HepG2 (cell line): ENCODE data around the gene ERMARD. TPM values are rescaled to one million over a fixed set of nuclear protein-coding genes. Genes with fewer than 3 reads are reported as not detected.

Experiments
- ATAC-seq: fragments of 200-7000 bp; cut with Tn5 transposase; 3 replicates; pipeline ENCODE4 v1.9.1; 2020; ENCODE audit warnings: mild to moderate bottlenecking, moderate library complexity
- BruUV-seq: library from RNA; stranded (reverse); fragments of 400-500 nt; replicated peaks from 2 replicates; lab custom pipeline; 2021; lab: Mats Ljungman, UMichigan
- CTCF ChIA-PET: fragments of 300-600 bp; formaldehyde crosslinking; extraction: SDS; loops from one replicate; lab custom pipeline; 2021; ENCODE audit warnings: low total read pairs, inconsistent platforms, low intra/inter-chr PET ratio; lab: Yijun Ruan, JAX
- POLR2A ChIA-PET: fragments of 350-600 bp; sonication (Branson Sonifier 250); formaldehyde crosslinking; loops from one replicate; lab custom pipeline; 2020; ENCODE audit warnings: antibody characterized with exemption, inconsistent platforms; lab: Yijun Ruan, JAX
- DNase-seq: peaks from one replicate; pipeline ENCODE4 v3.0.0-alpha.2; 2015; ENCODE audit warnings: low spot score
- FAIRE-seq: peaks from 3 replicates; lab custom pipeline; 2011; peaks lifted over from hg19 to GRCh38; lab: Jason Lieb, UNC
- H2AFZ ChIP-seq: one replicate; pipeline ENCODE4 v1.6.1; 2011; ENCODE audit warnings: low read length, inconsistent platforms
- H3K27ac ChIP-seq: fragments of 300-600 bp; 3 replicates; pipeline ENCODE4 v1.8.0; 2011; ENCODE audit warnings: mixed run types, mild to moderate bottlenecking, mixed read lengths, low read length, inconsistent platforms; ENCODE audit not compliant: insufficient read depth; ENCODE audit errors: extremely low read length
- H3K27me3 ChIP-seq, 2 experiments: fragments of 200-600 bp in 1 of 2; 2 replicates in 1 of 2; 3 replicates in 1 of 2; pipeline versions ENCODE4 v1.6.0 to v1.8.0; 2011; ENCODE audit warnings: low read length in 2 of 2, mild to moderate bottlenecking in 2 of 2, moderate library complexity in 2 of 2, inconsistent platforms in 1 of 2; ENCODE audit not compliant: insufficient read depth in 2 of 2, control insufficient read depth in 1 of 2
- H3K36me3 ChIP-seq, 2 experiments: fragments of 200-600 bp in 1 of 2; replicated peaks in 1 of 2; 2 replicates in 1 of 2; 3 replicates in 1 of 2; pipeline versions ENCODE4 v1.5.1 to v1.8.0; 2011; ENCODE audit warnings: low read length in 2 of 2, inconsistent platforms in 1 of 2; ENCODE audit not compliant: insufficient read depth in 2 of 2, control insufficient read depth in 1 of 2
- H3K4me1 ChIP-seq: 2 replicates; pipeline ENCODE4 v1.5.1; 2012; ENCODE audit warnings: low read length, inconsistent platforms; ENCODE audit not compliant: insufficient read depth
- H3K4me2 ChIP-seq: 2 replicates; pipeline ENCODE4 v1.6.0; 2011; ENCODE audit warnings: low read depth, low read length, inconsistent platforms
- H3K4me3 ChIP-seq, 3 experiments: fragments of 200-600 bp in 1 of 3; sonication (generic), shearing (Covaris generic) in 1 of 3; replicated peaks in 1 of 3; 2 replicates each; pipeline ENCODE4 v1.5.1; 2011 to 2016; ENCODE audit warnings: low read length in 3 of 3, inconsistent platforms in 2 of 3, low read depth in 2 of 3, mild to moderate bottlenecking in 2 of 3, control low read depth in 1 of 3, mixed read lengths in 1 of 3; ENCODE audit not compliant: insufficient read depth in 1 of 3
- H3K79me2 ChIP-seq: one replicate; pipeline ENCODE4 v1.6.1; 2011; ENCODE audit warnings: low read length, inconsistent platforms; ENCODE audit not compliant: insufficient read depth
- H3K9ac ChIP-seq: 2 replicates; pipeline ENCODE4 v1.6.0; 2011; ENCODE audit warnings: mild to moderate bottlenecking, low read depth, low read length, inconsistent platforms; ENCODE audit not compliant: insufficient read depth
- H3K9me3 ChIP-seq: 2 replicates; pipeline ENCODE4 v1.5.1; 2012; ENCODE audit warnings: mild to moderate bottlenecking, low read length
- H4K20me1 ChIP-seq: 2 replicates; pipeline ENCODE4 v1.6.0; 2011; ENCODE audit warnings: inconsistent platforms, mild to moderate bottlenecking, low read length, moderate library complexity; ENCODE audit not compliant: insufficient read depth
- ATRX ChIP-seq: sonication (generic); formaldehyde crosslinking; IDR thresholded peaks from 2 replicates; pipeline ENCODE4 v1.4.0; 2020; ENCODE audit warnings: missing genetic modification reagents, borderline replicate concordance
- FOXP1 ChIP-seq, 2 experiments: fragments of 450-650 bp in 1 of 2; IDR thresholded peaks; 2 replicates each; pipeline ENCODE4 v1.6.1; 2017 to 2018; ENCODE audit warnings: antibody characterized with exemption in 1 of 2
- HNRNPLL ChIP-seq: fragments of 200-400 bp; formaldehyde crosslinking; IDR thresholded peaks from 2 replicates; pipeline ENCODE4 v1.6.1; 2017; ENCODE audit warnings: mild to moderate bottlenecking, low read depth, low read length; ENCODE audit not compliant: poor library complexity, severe bottlenecking
- KLF9 ChIP-seq: IDR thresholded peaks from 2 replicates; pipeline ENCODE4 v1.6.1; 2016; ENCODE audit warnings: low read depth
- NONO ChIP-seq, 2 experiments: fragments of 450-650 bp in 1 of 2; sonication (generic) in 1 of 2; formaldehyde crosslinking in 1 of 2; IDR thresholded peaks in 1 of 2; conservative IDR thresholded peaks in 1 of 2; 2 replicates each; pipeline versions ENCODE4 v1.6.1 to v1.8.0; 2017 to 2022; ENCODE audit warnings: mild to moderate bottlenecking in 1 of 2, missing genetic modification reagents in 1 of 2, moderate library complexity in 1 of 2
- REXO4 ChIP-seq: sonication (generic); formaldehyde crosslinking; IDR thresholded peaks from 2 replicates; pipeline ENCODE4 v1.8.0; 2022; ENCODE audit warnings: missing genetic modification reagents, mild to moderate bottlenecking, borderline replicate concordance
- RFX5 ChIP-seq: IDR thresholded peaks from 2 replicates; pipeline ENCODE4 v1.6.1; 2011; ENCODE audit warnings: low read depth, low read length, improper control_type of control experiment
- SIN3B ChIP-seq: fragments of 150-350 bp; IDR thresholded peaks from 2 replicates; pipeline ENCODE4 v1.6.1; 2014; ENCODE audit warnings: low read length
- SIX1 ChIP-seq: sonication (generic); formaldehyde crosslinking; IDR thresholded peaks from 2 replicates; pipeline ENCODE4 v1.4.0; 2020; ENCODE audit warnings: missing genetic modification reagents, borderline replicate concordance
- SP2 ChIP-seq: sonication (generic); formaldehyde crosslinking; IDR thresholded peaks from 2 replicates; pipeline ENCODE4 v1.5.1; 2020; ENCODE audit warnings: mild to moderate bottlenecking, missing genetic modification reagents
- YEATS4 ChIP-seq: sonication (generic); formaldehyde crosslinking; IDR thresholded peaks from 2 replicates; pipeline ENCODE4 v1.4.0; 2020; ENCODE audit warnings: missing genetic modification reagents, borderline replicate concordance
- ZIK1 ChIP-seq: sonication (generic); formaldehyde crosslinking; IDR thresholded peaks from 2 replicates; pipeline ENCODE4 v1.5.0; 2020; ENCODE audit warnings: mild to moderate bottlenecking, low read depth, missing genetic modification reagents, borderline replicate concordance
- ZNF10 ChIP-seq: sonication (generic); formaldehyde crosslinking; IDR thresholded peaks from 2 replicates; pipeline ENCODE4 v1.4.0; 2020; ENCODE audit warnings: mild to moderate bottlenecking, low read depth, missing genetic modification reagents, borderline replicate concordance
- ZNF12 ChIP-seq: sonication (generic); formaldehyde crosslinking; IDR thresholded peaks from 2 replicates; pipeline ENCODE4 v1.5.0; 2020; ENCODE audit warnings: missing genetic modification reagents
- ZNF17 ChIP-seq: sonication (generic); formaldehyde crosslinking; IDR thresholded peaks from 2 replicates; pipeline ENCODE4 v1.5.0; 2020; ENCODE audit warnings: mild to moderate bottlenecking, missing genetic modification reagents
- ZNF484 ChIP-seq: sonication (generic); formaldehyde crosslinking; IDR thresholded peaks from 2 replicates; pipeline ENCODE4 v1.5.1; 2020; ENCODE audit warnings: mild to moderate bottlenecking, low read depth, missing genetic modification reagents, borderline replicate concordance
- ZNF616 ChIP-seq: sonication (generic); formaldehyde crosslinking; IDR thresholded peaks from 2 replicates; pipeline ENCODE4 v1.5.0; 2020; ENCODE audit warnings: low read depth, mild to moderate bottlenecking, missing genetic modification reagents
- ZNF75D ChIP-seq: sonication (generic); formaldehyde crosslinking; IDR thresholded peaks from 2 replicates; pipeline ENCODE4 v1.8.1; 2023; ENCODE audit warnings: missing genetic modification reagents, mild to moderate bottlenecking, borderline replicate concordance
- WGBS: methylation state at CpG from one replicate; pipeline ENCODE4 v1.1.6; 2017; ENCODE audit warnings: low lambda C conversion rate; 5-methylcytosine and 5-hydroxymethylcytosine counted together
- in situ Hi-C: cut with HindIII; loops from 2 replicates; pipeline ENCODE4 v1.10.0; 2017; ENCODE audit warnings: low pct_unique_long_range_greater_than_20kb; ENCODE audit not compliant: extremely low pct_ligation_motif_present
- intact Hi-C: fragments of 100-400 bp; cut with micrococcal nuclease; formaldehyde crosslinking; loops from one replicate; pipeline ENCODE4 v1.10.0; 2022; ENCODE audit not compliant: unreplicated experiment
- polyA plus RNA-seq, 8 experiments: library from polyadenylated mRNA; depleted of rRNA in 3 of 8; stranded (reverse) in 7 of 8; unstranded in 1 of 8; fragments of >200 nt; fragmentation: Illumina TruSeq in 4 of 8; extraction: Trizol in 4 of 8; gene quantifications; 2 replicates each; pipeline versions ENCODE4 v1.2.1 to v1.2.3, GENCODE V29; 2011 to 2016; ENCODE audit warnings: low read depth in 4 of 8, missing spikeins in 1 of 8, mixed read lengths in 1 of 8; ENCODE audit not compliant: insufficient read depth in 1 of 8
- total RNA-seq, 5 experiments: library from RNA; depleted of rRNA; stranded (reverse); fragments of >200 nt; fragmentation: Illumina TruSeq; extraction: Trizol; gene quantifications; 2 replicates each; pipeline ENCODE4 v1.2.3, GENCODE V29; 2016; ENCODE audit warnings: low read depth in 1 of 5
- TF ChIP-seq, protein P1 (sequence below): sonication (generic); formaldehyde crosslinking; IDR thresholded peaks from 2 replicates; pipeline ENCODE4 v1.4.0; 2020; ENCODE audit warnings: missing genetic modification reagents, mild to moderate bottlenecking, borderline replicate concordance

Gene ERMARD
- total and polyA plus RNA-seq, 2 of the 13 experiments (the other 11 are each of a cell fraction or from before 2014, with no cell fraction given): 8.8 to 10.7 TPM

DNA sequence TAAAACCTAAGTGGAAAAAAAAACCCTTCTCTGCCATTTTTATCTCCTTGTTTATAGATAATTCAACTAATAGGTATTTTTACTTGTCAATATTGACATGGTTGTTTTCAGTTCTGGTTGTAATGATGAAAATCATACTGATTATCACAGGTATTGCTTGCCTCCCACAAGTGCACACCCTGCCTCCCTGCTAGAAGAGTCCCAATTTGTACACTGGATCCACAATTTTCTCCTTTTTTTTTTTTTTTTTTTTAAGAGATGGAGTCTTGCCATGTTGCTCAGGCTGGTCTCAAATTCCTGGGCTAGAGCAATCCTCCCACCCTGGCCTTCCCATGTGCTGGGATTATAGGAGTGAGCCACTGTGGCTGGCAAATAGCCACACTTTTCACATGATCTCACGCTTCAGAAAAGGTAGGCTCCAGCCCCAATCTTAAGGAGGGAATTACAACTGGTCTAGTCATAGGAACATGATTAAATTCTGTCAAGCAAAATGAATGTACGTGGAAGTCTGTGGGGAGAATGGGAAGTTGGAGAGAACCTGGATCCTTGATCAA lies 12.4 kb upstream of the ERMARD start:
- TF ChIP-seq HNRNPLL (no peak), ZNF17 (no peak), SIX1 (CRISPR knock-in tag) (no peak), NONO (IDR thresholded peaks at IDR 0.05) (no peak), NONO (CRISPR knock-in tag; conservative IDR thresholded peaks at IDR 0.05) (no peak), SP2 (no peak), KLF9 (CRISPR knock-in tag) (no peak), REXO4 (CRISPR knock-in tag) (no peak), ZNF10 (CRISPR knock-in tag) (no peak), ZNF12 (CRISPR knock-in tag) (no peak), ZNF484 (CRISPR knock-in tag) (no peak), RFX5 (no peak), ZNF75D (CRISPR knock-in tag) (no peak), FOXP1 (IDR thresholded peaks at IDR 0.05) (no peak), FOXP1 (CRISPR knock-in tag; IDR thresholded peaks at IDR 0.05) (no peak), ZIK1 (CRISPR knock-in tag) (no peak), SIN3B (no peak), YEATS4 (CRISPR knock-in tag) (no peak), ZNF616 (CRISPR knock-in tag) (no peak), ATRX (CRISPR knock-in tag) (no peak)
- TF ChIP-seq, protein P1, sequence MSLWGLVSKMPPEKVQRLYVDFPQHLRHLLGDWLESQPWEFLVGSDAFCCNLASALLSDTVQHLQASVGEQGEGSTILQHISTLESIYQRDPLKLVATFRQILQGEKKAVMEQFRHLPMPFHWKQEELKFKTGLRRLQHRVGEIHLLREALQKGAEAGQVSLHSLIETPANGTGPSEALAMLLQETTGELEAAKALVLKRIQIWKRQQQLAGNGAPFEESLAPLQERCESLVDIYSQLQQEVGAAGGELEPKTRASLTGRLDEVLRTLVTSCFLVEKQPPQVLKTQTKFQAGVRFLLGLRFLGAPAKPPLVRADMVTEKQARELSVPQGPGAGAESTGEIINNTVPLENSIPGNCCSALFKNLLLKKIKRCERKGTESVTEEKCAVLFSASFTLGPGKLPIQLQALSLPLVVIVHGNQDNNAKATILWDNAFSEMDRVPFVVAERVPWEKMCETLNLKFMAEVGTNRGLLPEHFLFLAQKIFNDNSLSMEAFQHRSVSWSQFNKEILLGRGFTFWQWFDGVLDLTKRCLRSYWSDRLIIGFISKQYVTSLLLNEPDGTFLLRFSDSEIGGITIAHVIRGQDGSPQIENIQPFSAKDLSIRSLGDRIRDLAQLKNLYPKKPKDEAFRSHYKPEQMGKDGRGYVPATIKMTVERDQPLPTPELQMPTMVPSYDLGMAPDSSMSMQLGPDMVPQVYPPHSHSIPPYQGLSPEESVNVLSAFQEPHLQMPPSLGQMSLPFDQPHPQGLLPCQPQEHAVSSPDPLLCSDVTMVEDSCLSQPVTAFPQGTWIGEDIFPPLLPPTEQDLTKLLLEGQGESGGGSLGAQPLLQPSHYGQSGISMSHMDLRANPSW (CRISPR knock-in tag): no peak
- no peak overlapping the region for H3K27ac ChIP-seq
- H3K9me3 ChIP-seq: no peaks in the 10 kb centered on the region
- FAIRE-seq (no peak), DNase-seq (no peak), ATAC-seq (no peak)
- H3K4me2 ChIP-seq: no peak overlapping the region
- H3K79me2 ChIP-seq: no peaks in the 10 kb centered on the region
- no peak overlapping the region for H3K9ac ChIP-seq
- in situ Hi-C loops: no loop called here
- POLR2A ChIA-PET: no interaction called here
- intact Hi-C loops: no loop called here
- no peaks in the 10 kb centered on the region for H4K20me1 ChIP-seq
- no peaks in the 10 kb centered on the region for H3K4me1 ChIP-seq
- WGBS: 65% methylated on average over 2 of the region's 2 CpGs
- CTCF ChIA-PET: no interaction called here
- H2AFZ ChIP-seq: no peak overlapping the region
- no peak overlapping the region for H3K4me3 ChIP-seq
- no TSS peak for BruUV-seq
- peaks cover 0 to 2% of the 10 kb centered on the region in 2 experiments; a peak in 2 of 5 replicates for H3K27me3 ChIP-seq
- no peaks in the 10 kb centered on the region for H3K36me3 ChIP-seq
